GM19351 (cell line): ENCODE data around the gene DHRS9.
"Not testable (repeated sequence)": the region's sequence is repeated elsewhere in the genome, so short reads cannot be mapped to it uniquely, and the experiment has no call there.

ENCODE experiments used
- ATAC-seq: cut with Tn5 transposase; IDR thresholded peaks from one replicate; pipeline ENCODE4 v1.9.1; 2021; ENCODE audit warnings: mild to moderate bottlenecking, moderate library complexity; ENCODE audit not compliant: unreplicated experiment

Gene DHRS9

GRCh38 chr2:169131587-169132512 lies 62.5 kb downstream of the DHRS9 start:
- peak; percentile 84 for ATAC-seq

DNA sequence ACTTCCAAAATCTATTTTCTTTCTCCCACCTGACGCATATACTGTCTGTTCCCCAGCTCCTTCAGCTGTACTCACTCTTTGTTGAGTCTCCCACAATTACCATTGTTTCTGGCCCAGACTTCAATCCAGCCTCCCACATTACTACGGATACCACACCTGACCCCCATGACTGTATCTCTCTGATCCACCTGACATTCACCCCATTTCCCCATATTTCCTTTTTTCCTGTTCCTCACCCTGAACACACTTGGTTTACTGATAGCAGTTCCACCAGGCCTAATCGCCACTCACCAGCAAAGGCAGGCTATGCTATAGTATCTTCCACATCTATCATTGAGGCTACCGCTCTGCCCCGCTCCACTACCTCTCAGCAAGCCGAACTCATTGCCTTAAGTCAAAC lies 64.9 kb downstream of the DHRS9 start:
- ATAC-seq, result not testable (repeated sequence)

DNA sequence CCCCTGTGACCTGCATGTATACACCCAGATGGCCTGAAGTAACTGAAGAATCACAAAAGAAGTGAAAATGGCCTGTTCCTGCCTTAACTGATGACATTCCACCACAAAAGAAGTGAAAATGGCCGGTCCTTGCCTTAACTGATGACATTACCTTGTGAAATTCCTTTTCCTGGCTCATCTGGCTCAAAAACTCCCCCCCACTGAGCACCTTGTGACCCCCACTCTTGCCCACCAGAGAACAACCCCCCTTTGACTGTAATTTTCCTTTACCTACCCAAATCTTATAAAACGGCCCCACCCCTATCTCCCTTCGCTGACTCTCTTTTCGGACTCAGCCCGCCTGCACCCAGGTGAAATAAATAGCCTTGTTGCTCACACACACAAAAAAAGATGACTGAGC lies 67.1 kb downstream of the DHRS9 start:
- ATAC-seq, result not testable (repeated sequence)

- ATAC-seq, result no peak
Observed at GRCh38 chr2:169136885-169137534, 67.6 kb downstream of the DHRS9 start.

- no peak for ATAC-seq
Observed at GRCh38 chr2:169137924-169138323, 68.6 kb downstream of the DHRS9 start.

DNA sequence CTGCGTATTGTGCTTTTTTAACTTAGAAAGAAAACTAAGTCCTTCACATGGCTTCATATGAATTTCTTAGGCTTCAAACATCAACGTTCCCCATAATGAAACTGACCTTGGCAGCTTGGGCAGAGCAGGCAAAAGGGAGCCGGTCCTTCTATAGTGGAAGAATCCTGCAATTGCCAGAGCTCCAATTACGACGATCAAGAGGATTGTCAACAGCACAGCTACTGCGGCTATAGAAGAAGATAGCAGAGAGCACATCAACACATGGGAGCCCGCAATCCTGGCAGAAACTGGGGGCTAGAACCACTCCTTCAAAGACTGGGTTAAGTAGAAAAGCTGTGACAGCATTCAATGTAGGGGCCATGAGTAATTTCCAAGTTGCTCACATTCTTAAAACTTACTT lies 69.8 kb downstream of the DHRS9 start:
- no peak for ATAC-seq

DNA sequence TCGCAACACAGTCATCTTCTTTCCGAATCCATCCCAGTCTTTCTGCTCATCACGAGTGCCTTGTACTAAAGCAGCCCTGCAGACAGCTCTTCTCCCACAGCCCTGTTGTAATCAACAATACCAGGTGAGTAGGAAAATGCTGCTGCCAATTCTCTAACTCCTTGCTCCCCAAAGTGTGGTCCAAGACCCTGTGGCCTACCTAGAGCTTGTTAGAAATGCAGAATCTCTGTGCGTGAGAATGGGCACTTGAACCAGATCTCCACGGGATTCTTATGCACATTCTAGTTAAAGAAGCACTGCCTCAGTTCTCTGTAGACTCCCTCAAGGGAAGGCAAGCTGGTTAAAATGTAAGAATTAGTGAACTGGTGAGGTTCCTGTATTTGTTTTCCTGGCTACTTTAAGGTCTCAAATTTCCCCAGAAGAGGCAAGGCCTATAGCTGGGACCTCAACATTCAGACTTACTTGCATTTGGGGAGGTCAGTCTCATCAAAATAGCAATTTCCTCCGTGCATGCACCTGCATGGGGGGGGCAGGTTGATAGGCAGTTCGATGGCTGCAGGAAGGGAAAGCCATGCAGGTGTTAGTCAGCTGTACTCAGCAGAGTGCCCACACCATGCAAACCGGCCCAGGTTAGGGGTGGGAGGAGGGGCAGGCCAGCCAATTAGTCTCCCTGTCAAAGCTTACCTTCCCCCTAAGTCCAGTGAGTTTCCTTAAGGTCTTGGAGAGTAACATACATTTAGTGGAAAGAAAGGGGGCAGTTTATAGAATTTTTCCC lies 70.8 kb downstream of the DHRS9 start:
- ATAC-seq, result no peak

- ATAC-seq, result peak; percentile 60
Observed at GRCh38 chr2:169141713-169142352, 72.5 kb downstream of the DHRS9 start.

DNA sequence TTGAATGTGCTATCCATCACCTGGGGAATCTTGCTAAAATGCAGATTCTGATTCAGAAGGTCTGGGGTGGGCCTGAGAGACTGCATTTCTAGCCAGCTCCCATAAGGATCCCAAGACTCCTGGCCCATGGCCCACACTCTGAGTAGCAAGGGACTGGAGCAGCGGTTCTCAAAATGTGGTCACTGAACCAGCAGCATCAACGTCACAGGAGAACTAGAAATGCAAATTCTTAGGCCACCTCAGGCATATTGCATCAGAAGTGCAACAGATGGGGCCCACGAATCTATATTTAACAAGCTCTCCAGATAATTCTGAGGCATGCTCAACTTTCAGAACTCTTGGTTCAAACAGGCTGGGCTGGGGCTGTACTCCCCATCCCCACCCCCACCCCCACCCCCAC lies 74.6 kb downstream of the DHRS9 start:
- ATAC-seq, result peak; percentile 67
